Measurements from ENCODE around the gene COX11. TPM values are rescaled to one million over a fixed set of nuclear protein-coding genes. Genes with fewer than 3 reads are reported as not detected.

The COX11 gene
- total RNA-seq, 1 experiment from 2014 or later: 65.0 TPM

DNA sequence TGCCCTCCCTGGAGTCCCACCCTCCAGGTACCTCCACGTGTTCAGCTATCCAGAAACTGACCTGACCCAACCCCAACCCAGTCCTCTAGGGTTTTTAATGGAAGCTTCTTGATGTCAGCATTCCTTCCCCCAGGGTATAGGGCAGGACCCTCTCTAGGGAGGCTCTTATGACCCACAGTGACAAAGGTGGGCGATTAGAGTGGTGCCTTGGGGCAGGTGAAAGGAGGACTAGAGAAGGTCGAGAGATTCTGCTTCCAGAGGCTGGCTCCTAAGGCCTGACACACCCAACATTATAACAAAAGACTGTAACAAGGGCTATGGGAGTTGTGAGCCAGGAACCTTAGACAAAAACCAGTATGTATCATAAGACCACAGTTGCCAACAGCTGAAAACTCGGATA is 17.2 kb downstream of the COX11 start (continued):
- no peak for TF ChIP-seq MLX (CRISPR knock-in tag; IDR thresholded peaks at IDR 0.05)
- TF ChIP-seq, protein P1, sequence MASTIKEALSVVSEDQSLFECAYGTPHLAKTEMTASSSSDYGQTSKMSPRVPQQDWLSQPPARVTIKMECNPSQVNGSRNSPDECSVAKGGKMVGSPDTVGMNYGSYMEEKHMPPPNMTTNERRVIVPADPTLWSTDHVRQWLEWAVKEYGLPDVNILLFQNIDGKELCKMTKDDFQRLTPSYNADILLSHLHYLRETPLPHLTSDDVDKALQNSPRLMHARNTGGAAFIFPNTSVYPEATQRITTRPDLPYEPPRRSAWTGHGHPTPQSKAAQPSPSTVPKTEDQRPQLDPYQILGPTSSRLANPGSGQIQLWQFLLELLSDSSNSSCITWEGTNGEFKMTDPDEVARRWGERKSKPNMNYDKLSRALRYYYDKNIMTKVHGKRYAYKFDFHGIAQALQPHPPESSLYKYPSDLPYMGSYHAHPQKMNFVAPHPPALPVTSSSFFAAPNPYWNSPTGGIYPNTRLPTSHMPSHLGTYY (CRISPR knock-in tag; IDR thresholded peaks at IDR 0.05): no peak
- TF ChIP-seq ZNF317 (CRISPR knock-in tag; IDR thresholded peaks at IDR 0.05; ENCODE audit: borderline replicate concordance, low read depth): no peak
- no peak for TF ChIP-seq ZMAT4 (CRISPR knock-in tag; IDR thresholded peaks at IDR 0.05)
- TF ChIP-seq, protein P2, sequence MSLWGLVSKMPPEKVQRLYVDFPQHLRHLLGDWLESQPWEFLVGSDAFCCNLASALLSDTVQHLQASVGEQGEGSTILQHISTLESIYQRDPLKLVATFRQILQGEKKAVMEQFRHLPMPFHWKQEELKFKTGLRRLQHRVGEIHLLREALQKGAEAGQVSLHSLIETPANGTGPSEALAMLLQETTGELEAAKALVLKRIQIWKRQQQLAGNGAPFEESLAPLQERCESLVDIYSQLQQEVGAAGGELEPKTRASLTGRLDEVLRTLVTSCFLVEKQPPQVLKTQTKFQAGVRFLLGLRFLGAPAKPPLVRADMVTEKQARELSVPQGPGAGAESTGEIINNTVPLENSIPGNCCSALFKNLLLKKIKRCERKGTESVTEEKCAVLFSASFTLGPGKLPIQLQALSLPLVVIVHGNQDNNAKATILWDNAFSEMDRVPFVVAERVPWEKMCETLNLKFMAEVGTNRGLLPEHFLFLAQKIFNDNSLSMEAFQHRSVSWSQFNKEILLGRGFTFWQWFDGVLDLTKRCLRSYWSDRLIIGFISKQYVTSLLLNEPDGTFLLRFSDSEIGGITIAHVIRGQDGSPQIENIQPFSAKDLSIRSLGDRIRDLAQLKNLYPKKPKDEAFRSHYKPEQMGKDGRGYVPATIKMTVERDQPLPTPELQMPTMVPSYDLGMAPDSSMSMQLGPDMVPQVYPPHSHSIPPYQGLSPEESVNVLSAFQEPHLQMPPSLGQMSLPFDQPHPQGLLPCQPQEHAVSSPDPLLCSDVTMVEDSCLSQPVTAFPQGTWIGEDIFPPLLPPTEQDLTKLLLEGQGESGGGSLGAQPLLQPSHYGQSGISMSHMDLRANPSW (CRISPR knock-in tag; conservative IDR thresholded peaks at IDR 0.05; ENCODE audit: low read depth): no peak

GRCh38 chr17:54950116-54950515 is 18.3 kb downstream of the COX11 start:
- no peak for DNase-seq (ENCODE audit: low spot score)
- no peak overlapping the region for H3K4me3 Mint-ChIP-seq
- TF ChIP-seq SP1 (CRISPR knock-in tag; conservative IDR thresholded peaks at IDR 0.05) (no peak), HMGA2 (CRISPR knock-in tag; IDR thresholded peaks at IDR 0.05) (no peak), ATF2 (CRISPR knock-in tag; IDR thresholded peaks at IDR 0.05; ENCODE audit: borderline replicate concordance, low read depth) (no peak), PRRX2 (CRISPR knock-in tag; IDR thresholded peaks at IDR 0.05) (no peak), JUN (CRISPR knock-in tag; IDR thresholded peaks at IDR 0.05) (no peak), ZNF263 (CRISPR knock-in tag; IDR thresholded peaks at IDR 0.05; ENCODE audit: low read depth) (no peak), ZNF423 (CRISPR knock-in tag; IDR thresholded peaks at IDR 0.05) (no peak), TCF7 (CRISPR knock-in tag; IDR thresholded peaks at IDR 0.05; ENCODE audit: low read depth) (no peak), MAX (CRISPR knock-in tag; IDR thresholded peaks at IDR 0.05) (no peak), TEAD1 (CRISPR knock-in tag; IDR thresholded peaks at IDR 0.05) (no peak), RELA (CRISPR knock-in tag; IDR thresholded peaks at IDR 0.05; ENCODE audit: borderline replicate concordance) (no peak), ZNF416 (CRISPR knock-in tag; IDR thresholded peaks at IDR 0.05) (no peak), PREB (CRISPR knock-in tag; IDR thresholded peaks at IDR 0.05; ENCODE audit: borderline replicate concordance) (no peak), JAZF1 (CRISPR knock-in tag; IDR thresholded peaks at IDR 0.05) (no peak), ATF1 (CRISPR knock-in tag; IDR thresholded peaks at IDR 0.05) (no peak), ZNF396 (CRISPR knock-in tag; IDR thresholded peaks at IDR 0.05; ENCODE audit: borderline replicate concordance) (no peak)
- TF ChIP-seq, protein P3, sequence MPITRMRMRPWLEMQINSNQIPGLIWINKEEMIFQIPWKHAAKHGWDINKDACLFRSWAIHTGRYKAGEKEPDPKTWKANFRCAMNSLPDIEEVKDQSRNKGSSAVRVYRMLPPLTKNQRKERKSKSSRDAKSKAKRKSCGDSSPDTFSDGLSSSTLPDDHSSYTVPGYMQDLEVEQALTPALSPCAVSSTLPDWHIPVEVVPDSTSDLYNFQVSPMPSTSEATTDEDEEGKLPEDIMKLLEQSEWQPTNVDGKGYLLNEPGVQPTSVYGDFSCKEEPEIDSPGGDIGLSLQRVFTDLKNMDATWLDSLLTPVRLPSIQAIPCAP (CRISPR knock-in tag; IDR thresholded peaks at IDR 0.05): no peak
- no peak for ATAC-seq
- H3K9me3 Mint-ChIP-seq: no peaks in the 10 kb centered on the region
- CTCF ChIA-PET: no interaction called here
- peaks cover 66% of the 10 kb centered on the region for H3K36me3 Mint-ChIP-seq
- POLR2A ChIA-PET: no interaction called here
- H3K27ac Mint-ChIP-seq: no peak overlapping the region
- H3K4me1 Mint-ChIP-seq: no peaks in the 10 kb centered on the region
- no peaks in the 10 kb centered on the region for H3K27me3 Mint-ChIP-seq (ENCODE audit: low read depth)
